ENCODE results near the gene MYO10. TPM values are rescaled to one million over a fixed set of nuclear protein-coding genes. Genes with fewer than 3 reads are reported as not detected.
"Not testable (repeated sequence)": the region's sequence is repeated elsewhere in the genome, so short reads cannot be mapped to it uniquely, and the experiment has no call there.

MYO10 gene
- total RNA-seq, 4 donors from 2014 or later, result 5.6 to 11.0 (median 6.4) TPM

- Histone ChIP-seq H3K27ac (no peak overlapping the region), H3K4me3 (no peak overlapping the region), H3K27me3 (no peaks in the 10 kb centered on the region), H3K9me3 (no peaks in the 10 kb centered on the region), H3K4me1 (no peaks in the 10 kb centered on the region), H3K36me3 (no peaks in the 10 kb centered on the region)
- TF ChIP-seq POLR2A (IDR thresholded peaks at IDR 0.05) (no peak), EP300 (IDR thresholded peaks at IDR 0.05) (no peak), POLR2AphosphoS5 (IDR thresholded peaks at IDR 0.05) (no peak)
- TF ChIP-seq, protein P1, sequence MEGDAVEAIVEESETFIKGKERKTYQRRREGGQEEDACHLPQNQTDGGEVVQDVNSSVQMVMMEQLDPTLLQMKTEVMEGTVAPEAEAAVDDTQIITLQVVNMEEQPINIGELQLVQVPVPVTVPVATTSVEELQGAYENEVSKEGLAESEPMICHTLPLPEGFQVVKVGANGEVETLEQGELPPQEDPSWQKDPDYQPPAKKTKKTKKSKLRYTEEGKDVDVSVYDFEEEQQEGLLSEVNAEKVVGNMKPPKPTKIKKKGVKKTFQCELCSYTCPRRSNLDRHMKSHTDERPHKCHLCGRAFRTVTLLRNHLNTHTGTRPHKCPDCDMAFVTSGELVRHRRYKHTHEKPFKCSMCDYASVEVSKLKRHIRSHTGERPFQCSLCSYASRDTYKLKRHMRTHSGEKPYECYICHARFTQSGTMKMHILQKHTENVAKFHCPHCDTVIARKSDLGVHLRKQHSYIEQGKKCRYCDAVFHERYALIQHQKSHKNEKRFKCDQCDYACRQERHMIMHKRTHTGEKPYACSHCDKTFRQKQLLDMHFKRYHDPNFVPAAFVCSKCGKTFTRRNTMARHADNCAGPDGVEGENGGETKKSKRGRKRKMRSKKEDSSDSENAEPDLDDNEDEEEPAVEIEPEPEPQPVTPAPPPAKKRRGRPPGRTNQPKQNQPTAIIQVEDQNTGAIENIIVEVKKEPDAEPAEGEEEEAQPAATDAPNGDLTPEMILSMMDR (IDR thresholded peaks at IDR 0.05), result no peak
- peak; percentile 72 for ATAC-seq
- 66 to 69% methylated on average over 2 of the region's 2 CpGs for WGBS, 2 donors (ENCODE audit: low coverage in 1 of 2)
Observed at GRCh38 chr5:16656561-16657191, 279.4 kb downstream of the MYO10 start.

- H3K4me1 ChIP-seq, result no peaks in the 10 kb centered on the region
- WGBS, 2 donors (ENCODE audit: low coverage in 1 of 2), result 59 to 71% methylated on average over 5 to 6 of the region's 6 CpGs
Observed at GRCh38 chr5:16654647-16655334, 281.3 kb downstream of the MYO10 start.

GRCh38 chr5:16648739-16649138 lies 287.3 kb downstream of the MYO10 start:
- H3K9me3 ChIP-seq, H3K27me3 ChIP-seq, H3K4me1 ChIP-seq, ATAC-seq, H3K4me3 ChIP-seq, H3K27ac ChIP-seq, H3K36me3 ChIP-seq: not testable (repeated sequence)
- 89% methylated on average over 3 of the region's 8 CpGs; no CpG with 5 or more reads in 1 of the 2 donors for WGBS, 2 donors (ENCODE audit: low coverage in 1 of 2)

More at GRCh38 chr5:16654647-16655334, 281.3 kb downstream of the MYO10 start:
- H3K36me3 ChIP-seq, result no peaks in the 10 kb centered on the region
- H3K9me3 ChIP-seq, result no peaks in the 10 kb centered on the region
- no peak for TF ChIP-seq EP300 (IDR thresholded peaks at IDR 0.05)
- no peaks in the 10 kb centered on the region for H3K27me3 ChIP-seq
- ATAC-seq, result no peak
- no peak overlapping the region for H3K27ac ChIP-seq
- no peak overlapping the region for H3K4me3 ChIP-seq

DNA sequence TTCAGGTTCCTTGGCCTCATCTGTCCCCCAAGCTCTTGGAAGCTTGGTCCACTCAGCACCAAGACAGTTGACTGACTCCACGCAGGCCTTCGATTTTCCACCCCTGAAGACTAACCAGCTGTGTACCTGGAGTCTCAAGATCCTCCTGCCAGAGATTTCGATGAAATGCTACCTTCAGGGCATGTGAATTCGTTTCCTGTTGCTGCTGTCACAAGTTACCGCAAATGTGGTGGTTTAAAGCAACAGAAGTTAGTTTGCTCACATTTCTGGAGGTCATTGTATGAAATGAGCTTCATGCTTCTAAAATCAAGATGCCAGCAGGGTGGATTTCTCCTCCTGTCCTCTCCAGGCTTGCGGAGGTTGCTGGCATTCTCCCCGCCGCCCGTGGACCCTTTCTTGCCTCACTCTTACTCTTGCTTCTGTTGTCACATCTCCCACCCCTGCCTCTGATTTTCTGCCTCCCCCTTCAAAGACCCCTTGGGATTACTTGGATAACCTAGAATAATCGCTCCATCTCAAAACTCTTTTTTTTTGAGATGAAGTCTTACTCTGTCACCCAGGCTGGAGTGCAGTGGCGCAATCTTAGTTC lies 291.7 kb downstream of the MYO10 start:
- no peak for ATAC-seq
- no peaks in the 10 kb centered on the region for H3K9me3 ChIP-seq
- H3K36me3 ChIP-seq, result no peaks in the 10 kb centered on the region
- H3K4me3 ChIP-seq, result no peak overlapping the region
- WGBS, 2 donors (ENCODE audit: low coverage in 1 of 2), result 83 to 88% methylated on average over 3 to 11 of the region's 11 CpGs
- TF ChIP-seq EP300 (IDR thresholded peaks at IDR 0.05) (no peak), POLR2AphosphoS5 (IDR thresholded peaks at IDR 0.05) (no peak), POLR2A (IDR thresholded peaks at IDR 0.05) (no peak)
- TF ChIP-seq, protein P1 (IDR thresholded peaks at IDR 0.05), result no peak
- no peaks in the 10 kb centered on the region for H3K4me1 ChIP-seq
- no peaks in the 10 kb centered on the region for H3K27me3 ChIP-seq
- H3K27ac ChIP-seq, result no peak overlapping the region

DNA sequence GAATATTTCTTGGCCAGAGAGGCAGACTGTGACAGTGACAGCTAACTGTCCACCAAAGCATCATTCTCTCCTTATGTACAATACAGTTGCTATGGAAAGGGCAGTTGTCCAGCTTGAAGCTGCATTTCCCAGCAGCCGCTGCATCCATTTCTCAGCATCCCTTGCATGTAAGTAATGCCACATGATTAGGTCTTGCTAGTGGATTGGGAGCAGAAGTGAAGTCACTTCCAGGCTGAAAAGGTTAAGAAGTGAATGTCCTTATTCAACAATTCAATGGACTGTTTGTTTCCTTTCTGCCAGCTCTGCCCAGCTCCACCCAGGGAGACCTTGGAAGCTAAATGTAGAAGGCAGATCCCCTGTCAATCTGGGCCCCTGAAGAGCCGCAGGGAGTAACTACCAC lies 293.2 kb downstream of the MYO10 start:
- ATAC-seq, result no peak
- H3K4me1 ChIP-seq, result no peaks in the 10 kb centered on the region
- H3K36me3 ChIP-seq, result no peaks in the 10 kb centered on the region
- 60 to 86% methylated on average over 1 to 2 of the region's 2 CpGs for WGBS, 2 donors (ENCODE audit: low coverage in 1 of 2)
- H3K4me3 ChIP-seq, result no peak overlapping the region
- H3K27ac ChIP-seq, result no peak overlapping the region
- no peaks in the 10 kb centered on the region for H3K27me3 ChIP-seq
- no peaks in the 10 kb centered on the region for H3K9me3 ChIP-seq
- no peak for TF ChIP-seq EP300 (IDR thresholded peaks at IDR 0.05)
- TF ChIP-seq, protein P1 (IDR thresholded peaks at IDR 0.05), result no peak
- TF ChIP-seq POLR2A (IDR thresholded peaks at IDR 0.05), result no peak
- TF ChIP-seq POLR2AphosphoS5 (IDR thresholded peaks at IDR 0.05), result no peak

- no peaks in the 10 kb centered on the region for H3K9me3 ChIP-seq
- no peaks in the 10 kb centered on the region for H3K4me1 ChIP-seq
- ATAC-seq, result no peak
- no peak overlapping the region for H3K27ac ChIP-seq
- TF ChIP-seq EP300 (IDR thresholded peaks at IDR 0.05) (no peak), POLR2AphosphoS5 (IDR thresholded peaks at IDR 0.05) (no peak), POLR2A (IDR thresholded peaks at IDR 0.05) (no peak)
- TF ChIP-seq, protein P1 (IDR thresholded peaks at IDR 0.05), result no peak
- H3K36me3 ChIP-seq, result no peaks in the 10 kb centered on the region
- H3K4me3 ChIP-seq, result no peak overlapping the region
- H3K27me3 ChIP-seq, result no peaks in the 10 kb centered on the region
- 93 to 100% methylated on average over 3 of the region's 4 CpGs for WGBS, 2 donors (ENCODE audit: low coverage in 1 of 2)
Observed at GRCh38 chr5:16639206-16639605, 296.9 kb downstream of the MYO10 start.
